HCT116 (cell line): Measurements from ENCODE around the gene TTC39C. TPM values are rescaled to one million over a fixed set of nuclear protein-coding genes. Genes with fewer than 3 reads are reported as not detected.

Experiments used
- ATAC-seq: fragments of 200-7000 bp; cut with Tn5 transposase; 2 replicates; pipeline ENCODE4 v1.9.1; 2020; ENCODE audit warnings: mild to moderate bottlenecking, moderate library complexity
- BruUV-seq: library from RNA; stranded (reverse); fragments of 400-500 nt; replicated peaks from 2 replicates; lab custom pipeline; 2021; lab: Mats Ljungman, UMichigan
- CTCF ChIA-PET: fragments of 300-600 bp; sonication (Branson Sonifier 250); formaldehyde crosslinking; loops from one replicate; lab custom pipeline; 2021; ENCODE audit warnings: antibody characterized with exemption; lab: Charles Lee
- POLR2A ChIA-PET: fragments of 300-600, 350-600 bp; sonication (Branson Sonifier 250); formaldehyde crosslinking; loops from one replicate; lab custom pipeline; 2021; ENCODE audit warnings: antibody characterized with exemption; lab: Charles Lee
- RAD21 ChIA-PET, 2 experiments: fragments of 300-600 bp; sonication (Branson Sonifier 250); formaldehyde crosslinking; loops; one replicate each; lab custom pipeline; 2023; ENCODE audit warnings: low total read pairs in 2 of 2; ENCODE audit not compliant: uncharacterized antibody in 2 of 2, unreplicated experiment in 2 of 2, low non-redundant PET in 1 of 2; lab: Charles Lee
- DNase-seq: peaks from one replicate; pipeline ENCODE4 v3.0.0-alpha.2; 2010; ENCODE audit warnings: low read depth, low spot score
- H2AFZ ChIP-seq: fragments of 200-600 bp; shearing (Covaris generic), sonication (generic); 2 replicates; pipeline ENCODE4 v1.6.1; 2017; ENCODE audit warnings: low read depth, mixed run types, mixed read lengths, antibody characterized with exemption, low read length; ENCODE audit not compliant: poor library complexity, severe bottlenecking
- H3K27ac ChIP-seq: 2 replicates; pipeline ENCODE4 v1.5.1; 2012; ENCODE audit warnings: low read depth, low read length
- H3K27me3 ChIP-seq: fragments of 200-600 bp; sonication (generic); 2 replicates; pipeline ENCODE4 v1.6.1; 2016; ENCODE audit warnings: mixed run types, low read length, mixed read lengths; ENCODE audit not compliant: insufficient read depth
- H3K36me3 ChIP-seq, 2 experiments: fragments of 200-500 bp in 1 of 2; fragments of 200-600 bp in 1 of 2; sonication (Bioruptor generic) in 1 of 2; sonication (generic) in 1 of 2; 2 replicates each; pipeline versions ENCODE4 v1.5.1 to v1.6.1; 2014 to 2016; ENCODE audit warnings: low read length in 2 of 2, inconsistent platforms in 1 of 2, mixed read lengths in 1 of 2, mixed run types in 1 of 2; ENCODE audit not compliant: insufficient read depth in 2 of 2, control insufficient read depth in 1 of 2
- H3K4me1 ChIP-seq, 2 experiments: fragments of 200-600 bp in 1 of 2; sonication (generic) in 1 of 2; 2 replicates each; pipeline versions ENCODE4 v1.5.1 to v1.6.1; 2012 to 2017; ENCODE audit warnings: low read length in 2 of 2, inconsistent platforms in 1 of 2, mild to moderate bottlenecking in 1 of 2, mixed read lengths in 1 of 2, mixed run types in 1 of 2, moderate library complexity in 1 of 2; ENCODE audit not compliant: insufficient read depth in 2 of 2, control insufficient read depth in 1 of 2
- H3K4me2 ChIP-seq: fragments of 200-600 bp; sonication (generic); 2 replicates; pipeline ENCODE4 v1.6.1; 2017; ENCODE audit warnings: mixed run types, low read length, mixed read lengths
- H3K4me3 ChIP-seq, 2 experiments: fragments of 200-600 bp in 1 of 2; sonication (generic) in 1 of 2; replicated peaks in 1 of 2; 2 replicates each; pipeline ENCODE4 v1.5.1; 2011 to 2016; ENCODE audit warnings: low read length in 2 of 2, control low read depth in 1 of 2, low read depth in 1 of 2, mild to moderate bottlenecking in 1 of 2, mixed read lengths in 1 of 2, mixed run types in 1 of 2
- H3K79me2 ChIP-seq: fragments of 200-600 bp; sonication (generic); 2 replicates; pipeline ENCODE4 v1.6.1; 2017; ENCODE audit warnings: mild to moderate bottlenecking, mixed run types, low read length, moderate library complexity, mixed read lengths; ENCODE audit not compliant: insufficient read depth
- H3K9ac ChIP-seq: fragments of 200-600 bp; sonication (generic); 2 replicates; pipeline ENCODE4 v1.6.1; 2016; ENCODE audit warnings: low read length, mixed read lengths
- H3K9me2 ChIP-seq: fragments of 200-600 bp; sonication (generic), shearing (Covaris generic); 2 replicates; pipeline ENCODE4 v1.6.1; 2017; ENCODE audit warnings: mixed run types, mild to moderate bottlenecking, moderate library complexity; ENCODE audit not compliant: insufficient read depth
- H3K9me3 ChIP-seq, 2 experiments: fragments of 200-500 bp in 1 of 2; fragments of 200-600 bp in 1 of 2; sonication (Bioruptor generic) in 1 of 2; sonication (generic) in 1 of 2; 2 replicates each; pipeline ENCODE4 v1.6.1; 2014 to 2017; ENCODE audit warnings: low read length in 2 of 2, mixed read lengths in 2 of 2, inconsistent platforms in 1 of 2, low read depth in 1 of 2, mild to moderate bottlenecking in 1 of 2, mixed run types in 1 of 2, moderate library complexity in 1 of 2; ENCODE audit not compliant: control insufficient read depth in 1 of 2, insufficient read depth in 1 of 2
- H4K20me1 ChIP-seq: fragments of 200-600 bp; sonication (generic), shearing (Covaris generic); 2 replicates; pipeline ENCODE4 v1.6.1; 2017; ENCODE audit warnings: mixed run types, mild to moderate bottlenecking, moderate library complexity; ENCODE audit not compliant: insufficient read depth
- FOSL1 ChIP-seq: IDR thresholded peaks from 2 replicates; pipeline ENCODE4 v1.6.1; 2012; ENCODE audit warnings: low read depth
- REST ChIP-seq: IDR thresholded peaks from 2 replicates; pipeline ENCODE4 v1.6.1; 2012; ENCODE audit warnings: low read depth
- TCF7L2 ChIP-seq: IDR thresholded peaks from 2 replicates; pipeline ENCODE4 v1.7.0; 2011; ENCODE audit warnings: borderline replicate concordance, inconsistent platforms; ENCODE audit not compliant: insufficient read depth, insufficient read length; ENCODE audit errors: extremely low read depth
- intact Hi-C: fragments of 100-400 bp; cut with micrococcal nuclease; formaldehyde crosslinking; loops from 2 replicates; pipeline ENCODE4 v1.10.0; 2022
- total RNA-seq: library from RNA; stranded (reverse); gene quantifications from one replicate; pipeline ENCODE4 v1.2.1, GENCODE V29; 2021; ENCODE audit not compliant: unreplicated experiment

TTC39C gene
- total RNA-seq, 1 experiment from 2014 or later = 24.8 TPM

GRCh38 chr18:23977103-23977502, 37.5 kb upstream of the TTC39C start (continued):
- no peak for TF ChIP-seq REST
- TF ChIP-seq TCF7L2 = no peak

GRCh38 chr18:23977719-23978483, 36.7 kb upstream of the TTC39C start:
- intact Hi-C loops = no loop called here
- no peaks in the 10 kb centered on the region for H3K79me2 ChIP-seq
- no peak overlapping the region for H3K4me2 ChIP-seq
- no peak overlapping the region for H3K4me3 ChIP-seq
- DNase-seq = no peak
- no peaks in the 10 kb centered on the region for H3K36me3 ChIP-seq
- no peaks in the 10 kb centered on the region for H3K9me3 ChIP-seq
- H3K9ac ChIP-seq = no peak overlapping the region
- ChIA-PET CTCF (no interaction called here), POLR2A (no interaction called here), RAD21 (no interaction called here)
- no peaks in the 10 kb centered on the region for H3K9me2 ChIP-seq
- no peak overlapping the region for H2AFZ ChIP-seq
- TF ChIP-seq FOSL1 = no peak
- no TSS peak for BruUV-seq
- peaks cover 5 to 8% of the 10 kb centered on the region in 2 experiments; a peak in 3 of 4 replicates for H3K4me1 ChIP-seq
- no peaks in the 10 kb centered on the region for H3K27me3 ChIP-seq
- H3K27ac ChIP-seq = no peak overlapping the region
- H4K20me1 ChIP-seq = no peaks in the 10 kb centered on the region
- ATAC-seq = no peak
